ENCODE results near the gene LRRN2.

The LRRN2 gene

GRCh38 chr1:204592246-204592948 lies 93.1 kb downstream of the LRRN2 start:
- no peak for DNase-seq

GRCh38 chr1:204591473-204592090 lies 94.0 kb downstream of the LRRN2 start:
- DNase-seq, result no peak

GRCh38 chr1:204589409-204590038 lies 96.0 kb downstream of the LRRN2 start:
- DNase-seq, result no peak

GRCh38 chr1:204588826-204589225 lies 96.7 kb downstream of the LRRN2 start:
- DNase-seq, result no peak

GRCh38 chr1:204587621-204588020 lies 97.9 kb downstream of the LRRN2 start:
- no peak for DNase-seq

GRCh38 chr1:204584699-204585372 lies 100.7 kb downstream of the LRRN2 start:
- peak in 1 of 2 experiments; percentile 16 for DNase-seq

GRCh38 chr1:204583909-204584632 lies 101.5 kb downstream of the LRRN2 start:
- no peak for DNase-seq

- DNase-seq, result no peak
Observed at GRCh38 chr1:204581759-204582158, 103.8 kb downstream of the LRRN2 start.

- DNase-seq, result no peak
Observed at GRCh38 chr1:204580862-204581261, 104.7 kb downstream of the LRRN2 start.

- no peak for DNase-seq
Observed at GRCh38 chr1:204579681-204580080, 105.9 kb downstream of the LRRN2 start.

- peak; percentile 38 to 41 for DNase-seq
Observed at GRCh38 chr1:204578867-204579664, 106.5 kb downstream of the LRRN2 start.

GRCh38 chr1:204577794-204578478 lies 107.6 kb downstream of the LRRN2 start:
- DNase-seq, result no peak

GRCh38 chr1:204576422-204576821 lies 109.1 kb downstream of the LRRN2 start:
- no peak for DNase-seq

GRCh38 chr1:204575221-204576190 lies 110.0 kb downstream of the LRRN2 start:
- no peak for DNase-seq

GRCh38 chr1:204574865-204575163 lies 110.7 kb downstream of the LRRN2 start:
- no peak for DNase-seq

- DNase-seq, result no peak
Observed at GRCh38 chr1:204574016-204574864, 111.3 kb downstream of the LRRN2 start.

GRCh38 chr1:204572923-204573922 lies 112.3 kb downstream of the LRRN2 start:
- DNase-seq, result no peak

- DNase-seq, result no peak
Observed at GRCh38 chr1:204571631-204572030, 113.9 kb downstream of the LRRN2 start.
